HFFc6 (cell line): Measurements from ENCODE around the gene LCA5. TPM values are rescaled to one million over a fixed set of nuclear protein-coding genes. Genes with fewer than 3 reads are reported as not detected.

ENCODE experiments used
- DNase-seq: peaks from one replicate; pipeline ENCODE4 v3.0.0-alpha.2; 2018
- H3K27ac Mint-ChIP-seq: 2 replicates; pipeline ENCODE4 v1.8.0; 2020; ENCODE audit warnings: mild to moderate bottlenecking, mixed read lengths
- H3K27me3 Mint-ChIP-seq: 2 replicates; pipeline ENCODE4 v1.8.0; 2021; ENCODE audit warnings: mild to moderate bottlenecking, moderate library complexity, mixed read lengths; ENCODE audit not compliant: insufficient read depth
- H3K36me3 Mint-ChIP-seq: 2 replicates; pipeline ENCODE4 v1.8.0; 2021; ENCODE audit warnings: low read depth, mixed read lengths
- H3K4me1 Mint-ChIP-seq: 2 replicates; pipeline ENCODE4 v1.8.0; 2020; ENCODE audit warnings: low read depth, mixed read lengths
- H3K4me3 Mint-ChIP-seq: 2 replicates; pipeline ENCODE4 v1.8.0; 2020; ENCODE audit warnings: mild to moderate bottlenecking, moderate library complexity, mixed read lengths
- H3K9me3 Mint-ChIP-seq: 2 replicates; pipeline ENCODE4 v1.8.0; 2020; ENCODE audit warnings: mild to moderate bottlenecking, mixed read lengths
- CTCF ChIP-seq: fragments of 200-600 bp; sonication (generic); IDR thresholded peaks from 2 replicates; pipeline ENCODE4 v1.5.0; 2021; ENCODE audit warnings: antibody characterized with exemption, mild to moderate bottlenecking
- total RNA-seq, 6 experiments: library from RNA; stranded (reverse); fragmentation: NEBNext Ultra II Directional; extraction: Animal tissue kit (Norgen Biotek cat#: 25700); gene quantifications; 2 replicates in 1 of 6; 3 replicates in 5 of 6; pipeline ENCODE4 v1.2.3, GENCODE V29; 2021

Gene LCA5
- total RNA-seq, 6 experiments from 2014 or later = 2.9 to 3.8 (median 3.3) TPM

DNA sequence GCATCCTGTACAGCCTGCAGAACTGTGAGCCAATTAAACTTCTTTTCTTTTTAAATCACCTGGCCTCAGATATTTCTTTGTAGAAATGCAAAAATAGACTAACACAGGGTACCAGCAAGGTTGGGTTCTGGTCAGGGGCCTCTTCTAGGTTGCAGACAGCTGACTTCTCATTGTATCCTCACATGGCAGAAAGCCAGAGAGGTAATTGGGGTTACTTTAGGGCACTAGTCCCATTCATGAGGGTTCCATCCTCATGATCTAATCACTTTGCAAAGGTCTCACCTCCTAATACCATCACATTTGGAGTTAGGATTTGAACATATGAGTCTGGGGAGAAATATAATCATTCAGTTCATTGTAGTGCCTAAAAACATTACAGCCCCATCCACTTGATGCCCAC is 101.5 kb downstream of the LCA5 start:
- no peak overlapping the region for H3K27ac Mint-ChIP-seq
- H3K4me3 Mint-ChIP-seq = no peak overlapping the region
- no peak for DNase-seq
- TF ChIP-seq CTCF = no peak
- no peaks in the 10 kb centered on the region for H3K36me3 Mint-ChIP-seq
- H3K4me1 Mint-ChIP-seq = no peaks in the 10 kb centered on the region
- peaks cover 2% of the 10 kb centered on the region for H3K27me3 Mint-ChIP-seq
- H3K9me3 Mint-ChIP-seq = no peaks in the 10 kb centered on the region

Other genes with a start within 250 kb of the LCA5 start
- under 1 TPM; 0.14 to 0.43 (median 0.23) TPM for gene SH3BGRL2, start 93.9 kb upstream of the LCA5 start, total RNA-seq